SU-DHL-6 (cell line): ENCODE data around the gene NLRP4.

Experiments used
- H2AFZ ChIP-seq: fragments of 200-600 bp; sonication (generic); 2 replicates; pipeline ENCODE4 v1.6.1; 2014; ENCODE audit warnings: low read depth, mild to moderate bottlenecking, moderate library complexity, mixed read lengths, antibody characterized with exemption, low read length; ENCODE audit not compliant: severe bottlenecking
- H3F3A ChIP-seq: fragments of 200-600 bp; shearing (Covaris generic); 2 replicates; pipeline ENCODE4 v1.6.0; 2016; ENCODE audit warnings: antibody characterized with exemption, mild to moderate bottlenecking; ENCODE audit not compliant: insufficient read depth
- H3K27ac ChIP-seq: fragments of 200-600 bp; sonication (generic); 2 replicates; pipeline ENCODE4 v1.5.1; 2016; ENCODE audit warnings: low read depth, mild to moderate bottlenecking, low read length, moderate library complexity, mixed read lengths
- H3K27me3 ChIP-seq: fragments of 200-600 bp; sonication (generic), shearing (Covaris generic); 2 replicates; pipeline ENCODE4 v1.6.0; 2014; ENCODE audit warnings: mild to moderate bottlenecking, low read length
- H3K36me3 ChIP-seq: fragments of 200-600 bp; sonication (generic); 2 replicates; pipeline ENCODE4 v1.6.1; 2014; ENCODE audit warnings: mild to moderate bottlenecking, low read length, mixed read lengths
- H3K4me2 ChIP-seq: fragments of 300-600, 200-600 bp; shearing (Covaris generic), sonication (generic); 2 replicates; pipeline ENCODE4 v1.6.0; 2014; ENCODE audit warnings: low read length, low read depth, mild to moderate bottlenecking; ENCODE audit not compliant: poor library complexity, severe bottlenecking
- H3K4me3 ChIP-seq: fragments of 200-600 bp; sonication (generic); 2 replicates; pipeline ENCODE4 v1.5.1; 2014; ENCODE audit warnings: antibody characterized with exemption, low read length, mild to moderate bottlenecking, mixed read lengths; ENCODE audit not compliant: insufficient read depth, poor library complexity, severe bottlenecking
- H3K79me2 ChIP-seq: fragments of 200-600 bp; sonication (generic); 2 replicates; pipeline ENCODE4 v1.6.1; 2014; ENCODE audit warnings: mild to moderate bottlenecking, low read length, moderate library complexity; ENCODE audit not compliant: insufficient read depth
- H3K9ac ChIP-seq: fragments of 200-600 bp; sonication (generic); 2 replicates; pipeline ENCODE4 v1.7.0; 2014; ENCODE audit warnings: mild to moderate bottlenecking, low read length
- H3K9me2 ChIP-seq: fragments of 200-600 bp; sonication (generic); replicated peaks from 2 replicates; pipeline ENCODE4 v1.6.1; 2014; ENCODE audit warnings: low read length; ENCODE audit not compliant: insufficient read depth
- H3K9me3 ChIP-seq: fragments of 200-600 bp; sonication (generic); 2 replicates; pipeline ENCODE4 v1.6.1; 2014; ENCODE audit warnings: low read length, mixed read lengths; ENCODE audit not compliant: insufficient read depth
- H4K20me1 ChIP-seq: fragments of 200-600 bp; sonication (generic); 2 replicates; pipeline ENCODE4 v1.6.1; 2014; ENCODE audit warnings: low read depth, mild to moderate bottlenecking, antibody characterized with exemption, low read length, moderate library complexity, mixed read lengths
- EZH2phosphoT487 ChIP-seq: fragments of 200-600 bp; sonication (generic), shearing (Covaris generic); conservative IDR thresholded peaks from 2 replicates; pipeline ENCODE4 v1.6.1; 2018; ENCODE audit warnings: mild to moderate bottlenecking, antibody characterized with exemption, low read length, moderate library complexity, mixed read lengths
- TF ChIP-seq, protein P1 (sequence below): fragments of 200-600 bp; sonication (generic); IDR thresholded peaks from one replicate; pipeline ENCODE4 v1.5.1; 2017; ENCODE audit warnings: antibody characterized with exemption, mild to moderate bottlenecking, low read length, moderate library complexity; ENCODE audit not compliant: insufficient read depth, poor library complexity, severe bottlenecking

NLRP4 gene

DNA sequence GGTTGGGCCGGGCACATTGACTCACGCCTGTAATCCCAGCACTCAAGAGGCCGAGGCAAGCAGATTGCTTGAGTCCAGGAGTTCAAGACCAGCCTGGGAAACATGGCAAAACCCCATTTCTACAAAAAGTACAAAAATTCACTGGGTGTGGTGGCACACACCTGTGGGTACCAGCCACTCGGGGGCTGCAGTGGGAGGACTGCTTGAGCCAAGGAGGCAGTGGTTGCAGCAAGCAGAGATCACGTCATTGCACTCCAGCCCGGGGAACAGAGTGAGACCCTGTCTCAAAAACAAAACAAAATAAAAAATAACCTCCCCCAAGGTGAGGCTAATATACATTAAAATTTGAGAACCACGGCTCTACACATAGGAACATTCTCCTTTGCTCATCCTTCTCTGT lies 70.9 kb downstream of the NLRP4 start:
- Histone ChIP-seq H3K9ac (no peak overlapping the region), H3K36me3 (no peaks in the 10 kb centered on the region), H4K20me1 (no peaks in the 10 kb centered on the region), H3K27ac (no peak overlapping the region), H3K79me2 (no peaks in the 10 kb centered on the region), H3K9me2 (no peaks in the 10 kb centered on the region), H3K4me3 (no peak overlapping the region), H3K9me3 (no peaks in the 10 kb centered on the region), H3F3A (no peaks in the 10 kb centered on the region), H3K27me3 (no peaks in the 10 kb centered on the region), H2AFZ (no peak overlapping the region), H3K4me2 (no peak overlapping the region)
- TF ChIP-seq, protein P1, sequence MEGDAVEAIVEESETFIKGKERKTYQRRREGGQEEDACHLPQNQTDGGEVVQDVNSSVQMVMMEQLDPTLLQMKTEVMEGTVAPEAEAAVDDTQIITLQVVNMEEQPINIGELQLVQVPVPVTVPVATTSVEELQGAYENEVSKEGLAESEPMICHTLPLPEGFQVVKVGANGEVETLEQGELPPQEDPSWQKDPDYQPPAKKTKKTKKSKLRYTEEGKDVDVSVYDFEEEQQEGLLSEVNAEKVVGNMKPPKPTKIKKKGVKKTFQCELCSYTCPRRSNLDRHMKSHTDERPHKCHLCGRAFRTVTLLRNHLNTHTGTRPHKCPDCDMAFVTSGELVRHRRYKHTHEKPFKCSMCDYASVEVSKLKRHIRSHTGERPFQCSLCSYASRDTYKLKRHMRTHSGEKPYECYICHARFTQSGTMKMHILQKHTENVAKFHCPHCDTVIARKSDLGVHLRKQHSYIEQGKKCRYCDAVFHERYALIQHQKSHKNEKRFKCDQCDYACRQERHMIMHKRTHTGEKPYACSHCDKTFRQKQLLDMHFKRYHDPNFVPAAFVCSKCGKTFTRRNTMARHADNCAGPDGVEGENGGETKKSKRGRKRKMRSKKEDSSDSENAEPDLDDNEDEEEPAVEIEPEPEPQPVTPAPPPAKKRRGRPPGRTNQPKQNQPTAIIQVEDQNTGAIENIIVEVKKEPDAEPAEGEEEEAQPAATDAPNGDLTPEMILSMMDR = no peak
- TF ChIP-seq EZH2phosphoT487 = no peak

DNA sequence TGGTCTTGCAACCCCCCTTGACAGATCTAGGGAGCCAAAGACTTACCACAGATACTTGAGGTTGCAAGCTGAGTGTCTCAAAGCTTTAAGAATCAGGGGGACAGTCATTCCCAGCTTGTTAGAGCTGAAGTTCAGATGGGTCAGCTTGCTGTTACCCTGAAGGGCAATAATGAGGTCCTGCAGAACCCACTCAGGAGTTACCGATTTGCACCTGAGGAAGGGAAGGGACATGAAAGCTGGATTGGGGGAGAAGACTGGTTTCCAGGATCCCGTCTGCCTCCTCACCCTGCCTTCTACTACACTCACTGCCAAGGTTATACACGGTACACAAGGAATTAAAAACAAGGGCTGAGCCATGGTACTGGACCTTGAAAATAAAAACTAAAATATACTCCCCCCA lies 71.4 kb downstream of the NLRP4 start:
- Histone ChIP-seq H3K27ac (no peak overlapping the region), H3K9me2 (no peaks in the 10 kb centered on the region), H3K9me3 (no peaks in the 10 kb centered on the region), H3K9ac (no peak overlapping the region), H3K79me2 (no peaks in the 10 kb centered on the region), H4K20me1 (no peaks in the 10 kb centered on the region), H3K4me3 (no peak overlapping the region), H3K27me3 (no peaks in the 10 kb centered on the region), H3K4me2 (no peak overlapping the region), H2AFZ (no peak overlapping the region), H3K36me3 (no peaks in the 10 kb centered on the region), H3F3A (no peaks in the 10 kb centered on the region)
- TF ChIP-seq, protein P1 = no peak
- no peak for TF ChIP-seq EZH2phosphoT487

DNA sequence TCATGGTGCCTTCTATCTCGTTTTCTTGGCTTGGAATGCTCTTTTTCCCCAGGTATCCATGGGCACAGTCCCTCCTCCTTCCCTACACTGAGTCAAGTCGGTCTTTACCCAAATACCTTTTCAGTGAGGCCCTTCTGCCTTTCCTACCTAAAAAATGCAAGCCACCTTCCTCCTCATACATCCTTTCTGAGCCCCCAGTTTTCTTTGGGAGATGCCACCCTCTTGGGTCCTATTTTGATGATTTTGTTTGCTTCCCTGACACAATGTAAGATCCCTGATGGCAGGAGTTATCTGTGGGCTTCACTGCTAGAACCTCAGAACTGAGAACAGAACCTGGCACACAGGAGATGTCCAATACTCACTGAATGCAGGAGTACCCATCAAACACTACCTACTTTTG lies 73.5 kb downstream of the NLRP4 start:
- TF ChIP-seq, protein P1 = no peak
- no peak for TF ChIP-seq EZH2phosphoT487
- Histone ChIP-seq H2AFZ (no peak overlapping the region), H3K27ac (no peak overlapping the region), H3K36me3 (no peaks in the 10 kb centered on the region), H3K4me2 (no peak overlapping the region), H3K79me2 (no peaks in the 10 kb centered on the region), H3K27me3 (no peaks in the 10 kb centered on the region), H3K9ac (no peak overlapping the region), H4K20me1 (no peaks in the 10 kb centered on the region), H3K9me3 (no peaks in the 10 kb centered on the region), H3K4me3 (no peak overlapping the region), H3F3A (no peaks in the 10 kb centered on the region), H3K9me2 (no peaks in the 10 kb centered on the region)

DNA sequence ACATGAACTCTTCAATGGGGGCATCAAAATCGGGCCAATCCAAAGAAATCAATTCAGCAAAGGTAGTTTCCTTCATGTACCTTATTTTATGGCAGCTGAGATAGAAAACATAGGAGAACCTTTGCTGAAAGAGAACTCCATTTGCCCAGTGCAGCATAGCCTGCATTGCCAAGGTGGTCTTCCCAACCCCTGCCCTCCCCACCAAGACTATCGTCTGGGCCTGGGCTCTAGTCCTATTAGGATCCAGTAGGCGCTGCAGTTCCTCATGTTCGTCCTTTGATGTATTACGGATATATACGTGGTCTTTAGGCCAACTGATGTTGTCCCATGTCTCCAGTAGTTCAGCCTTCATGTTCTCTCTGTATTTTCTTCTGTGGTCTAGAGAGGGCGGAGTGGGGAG lies 76.6 kb downstream of the NLRP4 start:
- Histone ChIP-seq H3K9me3 (no peaks in the 10 kb centered on the region), H3K4me3 (no peak overlapping the region), H3K9me2 (no peaks in the 10 kb centered on the region), H3K27ac (no peak overlapping the region), H3K9ac (no peak overlapping the region), H4K20me1 (no peaks in the 10 kb centered on the region), H3K27me3 (no peaks in the 10 kb centered on the region), H3K36me3 (no peaks in the 10 kb centered on the region), H2AFZ (no peak overlapping the region), H3F3A (no peaks in the 10 kb centered on the region), H3K79me2 (no peaks in the 10 kb centered on the region), H3K4me2 (no peak overlapping the region)
- TF ChIP-seq, protein P1 = no peak
- TF ChIP-seq EZH2phosphoT487 = no peak
